LNCAP (cell line): ENCODE data around the gene ELAPOR2.

Experiments used
- CTCF ChIP-seq: fragments of 450-650 bp; IDR thresholded peaks from 2 replicates; pipeline ENCODE4 v1.5.1; 2017; ENCODE audit warnings: mild to moderate bottlenecking

The ELAPOR2 gene

GRCh38 chr7:87013136-87013839 lies 46.2 kb downstream of the ELAPOR2 start:
- no peak for TF ChIP-seq CTCF
